ENCODE measurements around the gene OS9. TPM values are rescaled to one million over a fixed set of nuclear protein-coding genes. Genes with fewer than 3 reads are reported as not detected.
"Not testable (repeated sequence)": the region's sequence is repeated elsewhere in the genome, so short reads cannot be mapped to it uniquely, and the experiment has no call there.

Gene OS9
- total RNA-seq, 2 experiments from 2014 or later, result 77.3 to 83.5 TPM

- POLR2A ChIA-PET, result no interaction called here
- CTCF ChIA-PET, result no interaction called here
These were observed 5.0 kb upstream of the OS9 start for GRCh38 chr12:57688931-57689330.

DNA sequence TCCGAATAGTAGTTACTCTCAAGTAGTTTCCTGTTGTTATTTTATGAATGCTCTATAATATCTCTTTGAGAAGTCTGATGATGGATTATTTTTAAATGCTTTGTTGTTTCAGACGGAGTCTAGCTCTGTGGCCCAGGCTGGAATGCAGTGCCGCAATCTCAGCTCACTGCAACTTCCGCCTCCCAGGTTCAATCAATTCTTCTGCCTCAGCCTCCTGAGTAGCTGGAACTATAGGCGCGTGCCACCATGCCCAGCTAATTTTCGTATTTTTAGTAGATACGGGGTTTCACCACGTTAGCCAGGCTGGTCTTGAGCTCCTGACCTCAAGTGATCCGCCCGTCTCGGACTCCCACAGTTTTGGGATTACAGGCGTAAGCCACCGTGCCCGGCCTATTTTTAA, 1.4 kb upstream of the OS9 start:
- ChIA-PET POLR2A (no interaction called here), CTCF (interaction anchor here (1.0 to 1.6 kb wide), 4 partner anchors 16 to 109 kb away, joined by 3 to 4 read pairs (median 3); no protein-coding TSS in a partner anchor)

DNA sequence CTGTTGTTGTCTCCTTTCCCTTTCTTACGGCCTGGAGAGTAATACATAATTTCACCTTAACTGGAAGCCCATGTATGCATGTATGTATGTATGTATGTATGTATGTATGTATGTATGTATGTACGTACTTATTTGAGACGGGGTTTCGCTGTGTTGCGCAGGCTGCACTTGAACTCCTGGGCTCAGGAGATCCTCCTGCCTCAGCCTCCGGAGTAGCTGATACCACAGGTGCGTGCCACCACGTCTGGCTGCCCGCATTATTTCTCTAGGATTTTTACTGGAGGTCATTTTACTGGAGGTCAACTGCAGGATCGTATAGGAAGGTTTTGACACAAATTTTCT, 644 bp upstream of the OS9 start:
- ChIA-PET POLR2A (interaction anchor here (0.5 to 1.0 kb wide), 3 partner anchors 103 to 599 kb away, joined by 3 to 4 read pairs (median 3); no protein-coding TSS in a partner anchor), CTCF (interaction anchor here (0.8 to 1.7 kb wide), 7 partner anchors 15 to 110 kb away, joined by 3 to 5 read pairs (median 3); no protein-coding TSS in a partner anchor)

DNA sequence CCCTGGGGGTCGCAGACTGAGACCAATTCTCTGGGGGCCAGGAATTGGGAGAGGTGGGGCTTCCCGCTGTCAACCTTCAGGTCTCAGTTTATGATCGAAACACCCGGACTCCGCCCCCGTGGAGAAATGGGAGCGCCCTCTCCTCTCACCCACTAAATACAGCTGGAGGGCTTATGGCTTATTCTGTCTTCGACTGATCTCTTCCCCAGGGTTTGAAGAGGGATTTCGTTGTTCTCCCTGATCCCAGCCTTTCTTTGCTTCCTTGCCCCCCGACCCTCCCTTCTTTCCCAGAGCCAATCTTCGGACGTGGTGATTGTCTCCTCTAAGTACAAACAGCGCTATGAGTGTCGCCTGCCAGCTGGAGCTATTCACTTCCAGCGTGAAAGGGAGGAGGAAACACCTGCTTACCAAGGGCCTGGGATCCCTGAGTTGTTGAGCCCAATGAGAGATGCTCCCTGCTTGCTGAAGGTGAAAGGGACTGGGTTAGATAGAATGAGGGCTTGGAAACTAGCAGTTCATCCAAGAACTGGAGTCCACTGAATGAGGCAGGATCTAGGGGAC, 607 bp downstream of the OS9 start:
- ChIA-PET POLR2A (interaction anchor here (1.4 kb wide), 1 partner anchor 48 kb away, joined by 4 read pairs; no protein-coding TSS in a partner anchor), CTCF (interaction anchor here (0.6 to 1.7 kb wide), 6 partner anchors 47 to 111 kb away, joined by 3 to 6 read pairs (median 4); partner anchors contain the start of gene B4GALNT1)

DNA sequence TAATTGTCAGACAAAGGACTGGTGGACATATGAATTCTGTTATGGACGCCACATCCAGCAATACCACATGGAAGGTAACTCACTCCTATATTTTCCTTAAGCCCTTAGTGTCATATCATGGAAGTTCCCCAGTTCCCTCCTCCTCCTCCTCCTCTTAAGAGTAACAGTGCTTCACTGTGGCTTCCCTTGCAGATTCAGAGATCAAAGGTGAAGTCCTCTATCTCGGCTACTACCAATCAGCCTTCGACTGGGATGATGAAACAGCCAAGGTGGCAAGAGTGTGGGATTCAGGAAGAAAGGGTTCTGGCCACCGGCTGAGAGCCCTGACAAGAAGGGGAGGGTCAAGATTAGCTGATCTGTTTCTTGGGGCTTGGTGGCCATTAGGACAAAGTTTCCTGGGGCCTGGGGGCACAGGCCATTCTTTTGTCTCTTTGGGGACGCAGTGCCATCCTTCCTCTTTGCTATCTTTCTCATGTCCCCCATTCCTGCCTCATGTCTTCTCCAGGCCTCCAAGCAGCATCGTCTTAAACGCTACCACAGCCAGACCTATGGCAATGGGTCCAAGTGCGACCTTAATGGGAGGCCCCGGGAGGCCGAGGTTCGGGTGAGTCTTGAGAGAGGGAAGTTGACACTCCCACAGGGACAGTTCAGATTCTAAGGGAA, 2.0 kb downstream of the OS9 start:
- CTCF ChIA-PET, result no interaction called here
- POLR2A ChIA-PET, result no interaction called here

DNA sequence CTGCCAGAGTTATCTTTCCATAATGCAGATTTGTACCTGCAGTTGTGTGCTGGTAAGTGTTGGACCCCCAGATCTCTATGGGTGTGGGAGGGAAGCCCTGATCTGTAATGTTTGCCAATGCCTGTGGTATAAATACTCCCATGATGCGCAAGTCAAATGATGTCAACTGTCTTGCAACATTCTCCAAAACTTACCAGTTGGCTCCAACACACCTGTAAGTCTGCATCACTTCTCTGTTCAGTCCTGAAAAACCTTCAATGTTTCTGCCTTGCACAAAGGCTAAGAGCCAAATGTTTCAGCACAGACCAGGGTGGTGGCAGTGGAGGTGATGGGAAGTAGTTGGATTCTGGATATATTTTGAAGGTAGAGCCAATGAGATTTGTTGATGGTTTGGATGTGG, 3.1 kb downstream of the OS9 start:
- ChIA-PET POLR2A (no interaction called here), CTCF (no interaction called here)

GRCh38 chr12:57698414-57698813, 4.5 kb downstream of the OS9 start:
- ChIA-PET POLR2A (no interaction called here), CTCF (interaction anchor here (0.7 kb wide), 2 partner anchors 63 to 586 kb away, joined by 3 read pairs; no protein-coding TSS in a partner anchor)

DNA sequence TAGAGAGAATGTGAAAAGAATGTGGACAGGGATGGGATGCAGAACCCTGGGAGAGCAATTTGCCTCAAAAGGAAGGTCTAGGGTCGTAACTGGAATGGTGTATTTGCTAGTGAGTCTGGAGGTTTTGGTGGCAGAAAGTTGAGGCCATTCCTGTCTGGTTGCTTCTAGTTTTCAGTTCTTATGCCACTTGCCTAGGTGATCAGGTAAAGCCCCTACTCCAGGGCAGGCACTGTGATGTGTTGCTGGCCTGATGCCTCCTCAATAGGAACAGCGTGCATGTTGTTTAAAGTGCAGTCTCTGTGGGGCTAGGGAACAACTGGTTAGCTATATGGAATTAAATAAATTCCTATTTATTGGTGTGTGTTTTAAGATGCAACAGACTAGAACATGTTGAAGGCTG, 6.4 kb downstream of the OS9 start:
- ChIA-PET POLR2A (no interaction called here), CTCF (no interaction called here)

- ChIA-PET POLR2A (interaction anchor here (1.2 kb wide), 1 partner anchor 12 kb away, joined by 4 read pairs; no protein-coding TSS in a partner anchor), CTCF (no interaction called here)
These were observed 13.3 kb downstream of the OS9 start for GRCh38 chr12:57707250-57707649.

GRCh38 chr12:57708296-57708695, 14.4 kb downstream of the OS9 start:
- ChIA-PET POLR2A (interaction anchor here (1.2 kb wide), 1 partner anchor 11 kb away, joined by 4 read pairs; no protein-coding TSS in a partner anchor), CTCF (interaction anchor here (0.7 kb wide), 1 partner anchor 16 kb away, joined by 3 read pairs; no protein-coding TSS in a partner anchor)

- POLR2A ChIA-PET, result no interaction called here
- CTCF ChIA-PET, result interaction anchor here (1.6 kb wide), 1 partner anchor 79 kb away, joined by 3 read pairs; no protein-coding TSS in a partner anchor
These were observed 18.8 kb downstream of the OS9 start for GRCh38 chr12:57712701-57713100.

- POLR2A ChIA-PET, result no interaction called here
- CTCF ChIA-PET, result interaction anchor here (1.6 kb wide), 1 partner anchor 79 kb away, joined by 3 read pairs; no protein-coding TSS in a partner anchor
These were observed 19.3 kb downstream of the OS9 start for GRCh38 chr12:57713209-57713608.

- CTCF ChIA-PET, POLR2A ChIA-PET: not testable (repeated sequence)
These were observed 21.3 kb downstream of the OS9 start for GRCh38 chr12:57715036-57715748.

DNA sequence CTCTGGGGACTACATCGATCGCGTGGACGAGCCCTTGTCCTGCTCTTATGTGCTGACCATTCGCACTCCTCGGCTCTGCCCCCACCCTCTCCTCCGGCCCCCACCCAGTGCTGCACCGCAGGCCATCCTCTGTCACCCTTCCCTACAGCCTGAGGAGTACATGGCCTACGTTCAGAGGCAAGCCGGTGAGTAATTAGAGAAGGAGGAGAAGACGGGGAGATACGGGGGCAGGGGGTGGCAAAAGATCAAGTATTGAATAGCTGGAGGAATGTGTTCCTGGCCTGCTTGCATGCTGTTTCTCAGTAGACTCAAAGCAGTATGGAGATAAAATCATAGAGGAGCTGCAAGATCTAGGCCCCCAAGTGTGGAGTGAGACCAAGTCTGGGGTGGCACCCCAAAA, 21.9 kb downstream of the OS9 start:
- CTCF ChIA-PET, result no interaction called here
- POLR2A ChIA-PET, result no interaction called here

GRCh38 chr12:57716305-57716704, 22.4 kb downstream of the OS9 start:
- CTCF ChIA-PET, result no interaction called here

GRCh38 chr12:57717131-57717530, 23.2 kb downstream of the OS9 start:
- ChIA-PET POLR2A (no interaction called here), CTCF (interaction anchor here (1.2 kb wide), 1 partner anchor 9 kb away, joined by 6 read pairs; no protein-coding TSS in a partner anchor)

More at GRCh38 chr12:57716305-57716704, 22.4 kb downstream of the OS9 start:
- POLR2A ChIA-PET, result no interaction called here

- ChIA-PET CTCF (interaction anchor here (1.2 kb wide), 1 partner anchor 8 kb away, joined by 6 read pairs; no protein-coding TSS in a partner anchor), POLR2A (no interaction called here)
These were observed 24.1 kb downstream of the OS9 start for GRCh38 chr12:57717846-57718640.

DNA sequence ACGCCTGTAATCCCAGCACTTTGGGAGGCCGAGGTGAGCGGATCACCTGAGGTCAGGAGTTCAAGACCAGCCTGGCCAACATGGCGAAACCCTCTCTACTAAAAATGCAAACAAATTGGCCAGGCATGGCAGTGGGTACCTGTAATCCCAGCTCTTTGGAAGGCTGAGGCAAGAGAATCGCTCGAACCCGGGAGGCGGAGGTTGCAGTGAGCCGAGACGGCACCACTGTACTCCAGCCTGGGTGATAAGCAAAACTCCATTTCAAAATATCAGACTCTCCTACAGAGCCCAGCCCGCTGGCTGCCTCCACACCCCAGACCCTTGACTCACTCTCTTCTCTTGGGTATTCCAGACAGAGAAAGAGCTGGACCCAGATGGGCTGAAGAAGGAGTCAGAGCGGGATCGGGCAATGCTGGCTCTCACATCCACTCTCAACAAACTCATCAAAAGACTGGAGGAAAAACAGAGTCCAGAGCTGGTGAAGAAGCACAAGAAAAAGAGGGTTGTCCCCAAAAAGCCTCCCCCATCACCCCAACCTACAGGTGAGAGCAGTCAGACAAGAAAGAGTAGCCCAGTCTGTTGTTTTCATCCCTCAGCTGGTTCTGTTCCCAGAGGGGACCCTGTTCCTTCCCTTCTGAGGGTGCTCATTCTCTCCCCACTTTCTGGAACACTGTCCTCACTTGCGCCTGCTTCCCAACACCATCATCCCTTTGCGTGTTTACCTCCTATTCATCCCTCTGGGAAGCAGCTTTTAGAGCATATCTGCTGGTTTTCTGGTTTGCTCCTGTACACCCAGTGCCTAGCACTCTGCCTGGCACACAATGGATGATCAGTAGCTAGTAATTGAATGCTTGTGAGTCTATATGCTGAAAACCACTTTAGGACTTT, 25.0 kb downstream of the OS9 start:
- POLR2A ChIA-PET, result interaction anchor here (1.1 kb wide), 1 partner anchor 11 kb away, joined by 4 read pairs; no protein-coding TSS in a partner anchor
- CTCF ChIA-PET, result interaction anchor here (1.5 kb wide), 1 partner anchor 467 kb away, joined by 3 read pairs; the partner anchor contains the start of gene STAC3
